ENCODE measurements around the gene GUCY1A2. TPM values are rescaled to one million over a fixed set of nuclear protein-coding genes. Genes with fewer than 3 reads are reported as not detected.

GUCY1A2 gene
- total and polyA plus RNA-seq, 2 donors (not counting 3 experiments of a cell fraction or from before 2014, with no cell fraction given) = 0.02 to 0.03 TPM

- Histone ChIP-seq H3K9ac (replicated peaks; ENCODE audit: extremely low read depth, insufficient read depth, low read length) (no peak overlapping the region), H3K4me3 (replicated peaks in 1 of 3; ENCODE audit: insufficient read depth in 1 of 3, low read depth in 1 of 3, low read length in 3 of 3) (no peak overlapping the region), H3K4me1 (ENCODE audit: control insufficient read depth, extremely low read depth, insufficient read depth, low read length) (no peaks in the 10 kb centered on the region), H3K27me3 (ENCODE audit: control insufficient read depth in 2 of 2, insufficient read depth in 2 of 2, low read length in 2 of 2) (no peaks in the 10 kb centered on the region), H3K9me3 (replicated peaks; ENCODE audit: control insufficient read depth, insufficient read depth, low read length) (no peaks in the 10 kb centered on the region), H3K36me3 (ENCODE audit: control insufficient read depth in 2 of 2, extremely low read depth in 1 of 2, insufficient read depth in 2 of 2, low read length in 2 of 2) (no peaks in the 10 kb centered on the region), H4K20me1 (replicated peaks; ENCODE audit: control insufficient read depth, extremely low read depth, insufficient read depth, low read length) (no peaks in the 10 kb centered on the region), H2AFZ (ENCODE audit: low read depth, low read length) (no peak overlapping the region), H3K4me2 (ENCODE audit: insufficient read depth, low read length) (no peak overlapping the region), H3K27ac (ENCODE audit: insufficient read depth, low read depth, low read length) (no peak overlapping the region), H3K79me2 (ENCODE audit: control insufficient read depth, insufficient read depth, low read length) (no peaks in the 10 kb centered on the region), H3K9me1 (replicated peaks; ENCODE audit: control insufficient read depth, extremely low read depth, insufficient read depth, low read length) (no peaks in the 10 kb centered on the region)
- no TSS peak for BruUV-seq (replicated peaks)
- dilution Hi-C loops (cut with MboI; ENCODE audit: extremely low pct_ligation_motif_present, low sequenced_read_pairs) (no loop called here), intact Hi-C loops (cut with micrococcal nuclease) (no loop called here)
- no peak for DNase-seq (ENCODE audit: low read depth, low spot score)
- no peak for TF ChIP-seq POLR2AphosphoS5 (IDR thresholded peaks at IDR 0.05; ENCODE audit: insufficient read depth, low read depth, low read length)
- no peak for TF ChIP-seq MAX (IDR thresholded peaks at IDR 0.05; ENCODE audit: insufficient read depth, insufficient read length)
- no peak for TF ChIP-seq MYC (IDR thresholded peaks at IDR 0.05; ENCODE audit: low read depth, low read length)
- TF ChIP-seq EZH2 (IDR thresholded peaks at IDR 0.05; ENCODE audit: borderline replicate concordance, low read depth, low read length, severe bottlenecking) = no peak
- no peak for TF ChIP-seq JUN (IDR thresholded peaks at IDR 0.05; ENCODE audit: borderline replicate concordance, insufficient read depth, insufficient read length, low read depth)
- no peak for TF ChIP-seq FOS (IDR thresholded peaks at IDR 0.05; ENCODE audit: borderline replicate concordance, insufficient read depth, low read length)
- TF ChIP-seq POLR2A (IDR thresholded peaks at IDR 0.05; ENCODE audit: low read depth, low read length) = no peak
- no peak for TF ChIP-seq GATA2 (IDR thresholded peaks at IDR 0.05; ENCODE audit: insufficient read depth, insufficient read length, low read depth, low read length)
- no peak for TF ChIP-seq CTCF (IDR thresholded peaks at IDR 0.05; ENCODE audit: extremely low read depth in 1 of 2, insufficient read depth in 1 of 2, low read depth in 1 of 2, low read length in 2 of 2)
- POLR2A ChIA-PET = no interaction called here
- FAIRE-seq = no peak
- CTCF ChIA-PET = no interaction called here
Observed at GRCh38 chr11:106724293-106724892, 293.9 kb downstream of the GUCY1A2 start.
